SK-N-SH (cell line): ENCODE data around the gene STH.

Experiments
- EP300 ChIP-seq, 2 experiments: IDR thresholded peaks; 2 replicates each; pipeline versions ENCODE4 v1.4.0 to v1.6.1; 2012; ENCODE audit warnings: borderline replicate concordance in 1 of 2, low read depth in 1 of 2, low read length in 1 of 2
- FOXM1 ChIP-seq: IDR thresholded peaks from 2 replicates; pipeline ENCODE4 v1.4.0; 2012; ENCODE audit warnings: low read depth, mild to moderate bottlenecking
- GABPA ChIP-seq: IDR thresholded peaks from 2 replicates; pipeline ENCODE4 v1.4.0; 2012; ENCODE audit warnings: low read depth, mild to moderate bottlenecking
- JUND ChIP-seq: IDR thresholded peaks from 2 replicates; pipeline ENCODE4 v1.4.0; 2012
- MEF2A ChIP-seq: IDR thresholded peaks from 2 replicates; pipeline ENCODE4 v1.4.0; 2012; ENCODE audit warnings: low read depth, borderline replicate concordance
- NRF1 ChIP-seq: IDR thresholded peaks from 2 replicates; pipeline ENCODE4 v1.6.1; 2012; ENCODE audit warnings: low read depth, mild to moderate bottlenecking, low read length
- POLR2AphosphoS5 ChIP-seq: IDR thresholded peaks from 2 replicates; pipeline ENCODE4 v1.6.1; 2012; ENCODE audit warnings: low read depth, low read length
- RCOR1 ChIP-seq: fragments of 150-350 bp; IDR thresholded peaks from 2 replicates; pipeline ENCODE4 v1.6.1; 2017; ENCODE audit warnings: antibody characterized with exemption, low read length
- TAF1 ChIP-seq: IDR thresholded peaks from 2 replicates; pipeline ENCODE4 v1.6.1; 2012; ENCODE audit warnings: low read depth, mild to moderate bottlenecking, low read length, moderate library complexity, borderline replicate concordance
- YY1 ChIP-seq: IDR thresholded peaks from 2 replicates; pipeline ENCODE4 v1.4.0; 2012; ENCODE audit warnings: low read depth, mild to moderate bottlenecking
- TF ChIP-seq, protein P1 (sequence below): fragments of 200-600 bp; sonication (generic); IDR thresholded peaks from 2 replicates; pipeline ENCODE4 v1.6.1; 2017; ENCODE audit warnings: antibody characterized with exemption, mild to moderate bottlenecking, moderate library complexity
- TF ChIP-seq, protein P2 (sequence below): IDR thresholded peaks from 2 replicates; pipeline ENCODE4 v1.6.1; 2012; ENCODE audit warnings: mild to moderate bottlenecking, low read depth, low read length, moderate library complexity
- TF ChIP-seq, protein P3 (sequence below): fragments of 150-350 bp; IDR thresholded peaks from 2 replicates; pipeline ENCODE4 v1.6.1; 2016; ENCODE audit warnings: mild to moderate bottlenecking, low read depth, low read length
- TF ChIP-seq, protein P4 (sequence below): fragments of 150-350 bp; IDR thresholded peaks from 2 replicates; pipeline ENCODE4 v1.6.1; 2017; ENCODE audit warnings: antibody characterized with exemption, low read length, low read depth, borderline replicate concordance

DNA sequence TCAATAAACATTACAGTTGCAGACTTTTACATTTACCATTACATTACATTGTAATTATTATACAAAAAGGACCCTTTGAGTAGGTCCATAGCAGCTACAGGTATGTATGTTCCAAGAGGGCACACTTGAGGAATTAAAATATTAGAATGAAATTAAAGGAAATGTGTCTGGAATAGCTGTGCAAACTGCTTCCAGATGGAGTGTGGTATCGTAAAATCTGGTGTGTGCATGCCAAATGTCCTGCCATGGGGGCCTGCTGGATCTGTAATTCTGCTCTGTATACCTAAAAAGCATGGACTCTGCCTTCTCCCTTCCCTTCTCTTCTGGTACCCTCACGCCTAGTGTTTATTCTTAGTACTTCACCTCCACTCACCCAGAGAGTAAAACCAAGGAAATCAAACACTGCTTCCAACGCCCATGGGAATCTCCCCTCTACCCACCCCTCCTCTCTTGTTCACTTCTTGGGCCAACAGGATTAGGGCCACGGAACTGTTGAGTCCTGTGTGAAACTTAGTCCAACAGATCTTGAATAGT lies 38.7 kb downstream of the STH start:
- TF ChIP-seq, protein P1, sequence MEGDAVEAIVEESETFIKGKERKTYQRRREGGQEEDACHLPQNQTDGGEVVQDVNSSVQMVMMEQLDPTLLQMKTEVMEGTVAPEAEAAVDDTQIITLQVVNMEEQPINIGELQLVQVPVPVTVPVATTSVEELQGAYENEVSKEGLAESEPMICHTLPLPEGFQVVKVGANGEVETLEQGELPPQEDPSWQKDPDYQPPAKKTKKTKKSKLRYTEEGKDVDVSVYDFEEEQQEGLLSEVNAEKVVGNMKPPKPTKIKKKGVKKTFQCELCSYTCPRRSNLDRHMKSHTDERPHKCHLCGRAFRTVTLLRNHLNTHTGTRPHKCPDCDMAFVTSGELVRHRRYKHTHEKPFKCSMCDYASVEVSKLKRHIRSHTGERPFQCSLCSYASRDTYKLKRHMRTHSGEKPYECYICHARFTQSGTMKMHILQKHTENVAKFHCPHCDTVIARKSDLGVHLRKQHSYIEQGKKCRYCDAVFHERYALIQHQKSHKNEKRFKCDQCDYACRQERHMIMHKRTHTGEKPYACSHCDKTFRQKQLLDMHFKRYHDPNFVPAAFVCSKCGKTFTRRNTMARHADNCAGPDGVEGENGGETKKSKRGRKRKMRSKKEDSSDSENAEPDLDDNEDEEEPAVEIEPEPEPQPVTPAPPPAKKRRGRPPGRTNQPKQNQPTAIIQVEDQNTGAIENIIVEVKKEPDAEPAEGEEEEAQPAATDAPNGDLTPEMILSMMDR: no peak
- no peak for TF ChIP-seq POLR2AphosphoS5
- TF ChIP-seq JUND: no peak
- TF ChIP-seq, protein P2, sequence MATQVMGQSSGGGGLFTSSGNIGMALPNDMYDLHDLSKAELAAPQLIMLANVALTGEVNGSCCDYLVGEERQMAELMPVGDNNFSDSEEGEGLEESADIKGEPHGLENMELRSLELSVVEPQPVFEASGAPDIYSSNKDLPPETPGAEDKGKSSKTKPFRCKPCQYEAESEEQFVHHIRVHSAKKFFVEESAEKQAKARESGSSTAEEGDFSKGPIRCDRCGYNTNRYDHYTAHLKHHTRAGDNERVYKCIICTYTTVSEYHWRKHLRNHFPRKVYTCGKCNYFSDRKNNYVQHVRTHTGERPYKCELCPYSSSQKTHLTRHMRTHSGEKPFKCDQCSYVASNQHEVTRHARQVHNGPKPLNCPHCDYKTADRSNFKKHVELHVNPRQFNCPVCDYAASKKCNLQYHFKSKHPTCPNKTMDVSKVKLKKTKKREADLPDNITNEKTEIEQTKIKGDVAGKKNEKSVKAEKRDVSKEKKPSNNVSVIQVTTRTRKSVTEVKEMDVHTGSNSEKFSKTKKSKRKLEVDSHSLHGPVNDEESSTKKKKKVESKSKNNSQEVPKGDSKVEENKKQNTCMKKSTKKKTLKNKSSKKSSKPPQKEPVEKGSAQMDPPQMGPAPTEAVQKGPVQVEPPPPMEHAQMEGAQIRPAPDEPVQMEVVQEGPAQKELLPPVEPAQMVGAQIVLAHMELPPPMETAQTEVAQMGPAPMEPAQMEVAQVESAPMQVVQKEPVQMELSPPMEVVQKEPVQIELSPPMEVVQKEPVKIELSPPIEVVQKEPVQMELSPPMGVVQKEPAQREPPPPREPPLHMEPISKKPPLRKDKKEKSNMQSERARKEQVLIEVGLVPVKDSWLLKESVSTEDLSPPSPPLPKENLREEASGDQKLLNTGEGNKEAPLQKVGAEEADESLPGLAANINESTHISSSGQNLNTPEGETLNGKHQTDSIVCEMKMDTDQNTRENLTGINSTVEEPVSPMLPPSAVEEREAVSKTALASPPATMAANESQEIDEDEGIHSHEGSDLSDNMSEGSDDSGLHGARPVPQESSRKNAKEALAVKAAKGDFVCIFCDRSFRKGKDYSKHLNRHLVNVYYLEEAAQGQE: no peak
- TF ChIP-seq NRF1: no peak
- peak; percentile 55; the same call in 1 of the 2 replicates for TF ChIP-seq RCOR1
- TF ChIP-seq, protein P3, sequence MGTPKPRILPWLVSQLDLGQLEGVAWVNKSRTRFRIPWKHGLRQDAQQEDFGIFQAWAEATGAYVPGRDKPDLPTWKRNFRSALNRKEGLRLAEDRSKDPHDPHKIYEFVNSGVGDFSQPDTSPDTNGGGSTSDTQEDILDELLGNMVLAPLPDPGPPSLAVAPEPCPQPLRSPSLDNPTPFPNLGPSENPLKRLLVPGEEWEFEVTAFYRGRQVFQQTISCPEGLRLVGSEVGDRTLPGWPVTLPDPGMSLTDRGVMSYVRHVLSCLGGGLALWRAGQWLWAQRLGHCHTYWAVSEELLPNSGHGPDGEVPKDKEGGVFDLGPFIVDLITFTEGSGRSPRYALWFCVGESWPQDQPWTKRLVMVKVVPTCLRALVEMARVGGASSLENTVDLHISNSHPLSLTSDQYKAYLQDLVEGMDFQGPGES: no peak
- no peak for TF ChIP-seq YY1
- no peak for TF ChIP-seq MEF2A
- TF ChIP-seq FOXM1: no peak
- no peak for TF ChIP-seq GABPA
- no peak for TF ChIP-seq EP300 (IDR thresholded peaks at IDR 0.05; ENCODE audit: borderline replicate concordance in 1 of 2, low read depth in 1 of 2, low read length in 1 of 2)
- TF ChIP-seq TAF1: no peak
- TF ChIP-seq, protein P4, sequence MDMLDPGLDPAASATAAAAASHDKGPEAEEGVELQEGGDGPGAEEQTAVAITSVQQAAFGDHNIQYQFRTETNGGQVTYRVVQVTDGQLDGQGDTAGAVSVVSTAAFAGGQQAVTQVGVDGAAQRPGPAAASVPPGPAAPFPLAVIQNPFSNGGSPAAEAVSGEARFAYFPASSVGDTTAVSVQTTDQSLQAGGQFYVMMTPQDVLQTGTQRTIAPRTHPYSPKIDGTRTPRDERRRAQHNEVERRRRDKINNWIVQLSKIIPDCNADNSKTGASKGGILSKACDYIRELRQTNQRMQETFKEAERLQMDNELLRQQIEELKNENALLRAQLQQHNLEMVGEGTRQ: no peak
